Caki2 (cell line): ENCODE measurements around the gene ERAS. TPM values are rescaled to one million over a fixed set of nuclear protein-coding genes. Genes with fewer than 3 reads are reported as not detected.

ENCODE experiments used
- total RNA-seq: library from RNA; depleted of rRNA; stranded (reverse); fragments of >200 nt; shearing (Covaris generic); gene quantifications from 2 replicates; pipeline ENCODE4 v1.2.3, GENCODE V29; 2014; ENCODE audit warnings: low replicate concordance; rRNA removed

ERAS gene
- total RNA-seq, 1 experiment from 2014 or later = not detected

Other genes starting within 250 kb of the ERAS start
- 70.4 and 125 TPM in 2 replicates for gene WDR13, start 229.0 kb upstream of the ERAS start, total RNA-seq
- gene WAS, start 142.7 kb upstream of the ERAS start, total RNA-seq = 2.7 TPM in 1 of 2 replicates, not detected in the other
- 14.9 and 17.4 TPM in 2 replicates for gene SUV39H1, start 129.8 kb upstream of the ERAS start, total RNA-seq
- gene GLOD5, start 64.8 kb upstream of the ERAS start, total RNA-seq = not detected in 2 replicates
- gene GATA1, start 39.9 kb upstream of the ERAS start, total RNA-seq = not detected in 2 replicates
- 64.4 and 101 TPM in 2 replicates for gene HDAC6, start 24.4 kb upstream of the ERAS start, total RNA-seq
- 93.6 and 112 TPM in 2 replicates for gene PCSK1N, start 9.1 kb downstream of the ERAS start, total RNA-seq
- 94.1 and 114 TPM in 2 replicates for gene TIMM17B, start 71.3 kb downstream of the ERAS start, total RNA-seq
- gene PQBP1, start 71.4 kb downstream of the ERAS start, total RNA-seq = 68.5 and 86.5 TPM in 2 replicates
- gene SLC35A2, start 85.1 kb downstream of the ERAS start, total RNA-seq = 13.8 and 33.1 TPM in 2 replicates
- 17.8 and 27.2 TPM in 2 replicates for gene PIM2, start 92.5 kb downstream of the ERAS start, total RNA-seq
- gene OTUD5, start 131.1 kb downstream of the ERAS start, total RNA-seq = 46.2 and 48.7 TPM in 2 replicates
- 0.24 TPM in 1 of 2 replicates, not detected in the other for gene KCND1, start 145.3 kb downstream of the ERAS start, total RNA-seq
- 17.2 and 17.8 TPM in 2 replicates for gene GRIPAP1, start 175.8 kb downstream of the ERAS start, total RNA-seq
- gene TFE3, start 216.8 kb downstream of the ERAS start, total RNA-seq = 42.5 and 74.2 TPM in 2 replicates
- not detected in 2 replicates for gene CCDC120, start 232.5 kb downstream of the ERAS start, total RNA-seq
- 1.9 and 4.4 TPM in 2 replicates for gene PRAF2, start 247.5 kb downstream of the ERAS start, total RNA-seq